ENCODE results near the gene ZC3HAV1L. TPM values are rescaled to one million over a fixed set of nuclear protein-coding genes. Genes with fewer than 3 reads are reported as not detected.
"Not testable (repeated sequence)": the region's sequence is repeated elsewhere in the genome, so short reads cannot be mapped to it uniquely, and the experiment has no call there.

Gene ZC3HAV1L
- total and polyA plus RNA-seq, 7 experiments from 2014 or later = 0.13 to 26.7 (median 0.59) TPM; not detected in 1

GRCh38 chr7:139078911-139079310, 43.1 kb upstream of the ZC3HAV1L start:
- H3K36me3 ChIP-seq (ENCODE audit: control insufficient read depth in 2 of 3, insufficient read depth in 3 of 3, low read length in 3 of 3) = peaks cover 44 to 90% (median 69%) of the 10 kb centered on the region in 3 experiments
- DNase-seq (no peak), ATAC-seq (no peak)
- H3K27me3 ChIP-seq (ENCODE audit: control insufficient read depth in 2 of 2, insufficient read depth in 2 of 2, low read length in 2 of 2) = no peaks in the 10 kb centered on the region
- Mint-ChIP-seq H3K27me3 (no peaks in the 10 kb centered on the region), H3K4me3 (peak overlapping the region; percentile 3 to 98 (median 61)), H3K9me3 (peaks cover 0 to 3% (median 0%) of the 10 kb centered on the region in 11 donors), H3K36me3 (peaks cover 23 to 71% (median 56%) of the 10 kb centered on the region in 5 donors), H3K27ac (peak overlapping the region; percentile 42 to 94 (median 87)), H3K4me1 (peaks cover 34 to 91% (median 81%) of the 10 kb centered on the region in 7 donors)
- POLR2A ChIA-PET = interaction anchor here (0.7 to 3.3 kb wide), 8 partner anchors 9 to 62 kb away, joined by 3 to 17 read pairs (median 4); no protein-coding TSS in a partner anchor
- no peak overlapping the region for H3K4me3 ChIP-seq (ENCODE audit: low read length)
- CTCF ChIA-PET = interaction anchor here (2.1 kb wide), 1 partner anchor 16 kb away, joined by 8 read pairs; no protein-coding TSS in a partner anchor
- no peaks in the 10 kb centered on the region for H3K9me3 ChIP-seq (ENCODE audit: control insufficient read depth in 2 of 3, low read length in 3 of 3)
- intact Hi-C loops (cut with micrococcal nuclease) = no loop called here
- H3K4me1 ChIP-seq (ENCODE audit: control insufficient read depth in 2 of 2, insufficient read depth in 2 of 2, low read length in 2 of 2) = peaks cover 15 to 66% of the 10 kb centered on the region in 2 donors
- peak overlapping the region; percentile 56 for H3K27ac ChIP-seq (ENCODE audit: low read depth, low read length)

GRCh38 chr7:139078399-139078798, 42.6 kb upstream of the ZC3HAV1L start:
- no peaks in the 10 kb centered on the region for H3K27me3 ChIP-seq (ENCODE audit: control insufficient read depth in 2 of 2, insufficient read depth in 2 of 2, low read length in 2 of 2)
- DNase-seq (no peak), ATAC-seq (no peak)
- no peak overlapping the region for H3K4me3 ChIP-seq (ENCODE audit: low read length)
- Mint-ChIP-seq H3K4me1 (peaks cover 34 to 91% (median 81%) of the 10 kb centered on the region in 7 donors), H3K27me3 (no peaks in the 10 kb centered on the region), H3K36me3 (peaks cover 20 to 71% (median 56%) of the 10 kb centered on the region in 5 donors), H3K4me3 (peak overlapping the region in 6 of 10 donors; percentile 0 to 98 (median 74)), H3K27ac (peak overlapping the region; percentile 35 to 94 (median 86)), H3K9me3 (peaks cover 0 to 3% (median 0%) of the 10 kb centered on the region in 11 donors)
- intact Hi-C loops (cut with micrococcal nuclease) = no loop called here
- peaks cover 18 to 68% of the 10 kb centered on the region in 2 donors for H3K4me1 ChIP-seq (ENCODE audit: control insufficient read depth in 2 of 2, insufficient read depth in 2 of 2, low read length in 2 of 2)
- H3K9me3 ChIP-seq (ENCODE audit: control insufficient read depth in 2 of 3, low read length in 3 of 3) = no peaks in the 10 kb centered on the region
- CTCF ChIA-PET = interaction anchor here (0.7 to 2.1 kb wide), 2 partner anchors 16 to 1180 kb away, joined by 3 to 8 read pairs; no protein-coding TSS in a partner anchor
- POLR2A ChIA-PET = interaction anchor here (0.7 to 3.3 kb wide), 8 partner anchors 9 to 62 kb away, joined by 3 to 17 read pairs (median 4); no protein-coding TSS in a partner anchor
- peaks cover 49 to 90% (median 71%) of the 10 kb centered on the region in 3 experiments for H3K36me3 ChIP-seq (ENCODE audit: control insufficient read depth in 2 of 3, insufficient read depth in 3 of 3, low read length in 3 of 3)
- H3K27ac ChIP-seq (ENCODE audit: low read depth, low read length) = peak overlapping the region; percentile 56

DNA sequence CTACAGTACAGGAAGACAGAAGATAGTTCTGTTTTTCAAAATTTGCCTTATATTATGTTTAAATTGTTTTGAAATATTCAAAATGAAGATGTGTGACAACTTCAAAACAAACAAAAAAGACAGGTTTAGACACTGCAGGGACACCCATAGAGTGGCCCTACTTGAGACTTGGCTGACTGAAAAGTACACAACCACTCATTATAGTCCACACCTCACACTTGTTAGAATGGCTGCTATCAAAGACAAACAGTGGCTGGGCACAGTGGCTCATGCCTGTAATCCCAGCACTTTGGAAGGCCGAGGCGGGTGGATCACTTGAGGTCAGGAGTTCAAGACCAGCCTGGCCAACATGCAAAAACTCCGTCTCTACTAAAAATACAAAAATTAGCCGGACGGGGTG, 41.9 kb upstream of the ZC3HAV1L start:
- H3K27me3 ChIP-seq (ENCODE audit: control insufficient read depth in 2 of 2, insufficient read depth in 2 of 2, low read length in 2 of 2); H3K9me3 Mint-ChIP-seq; H3K27me3 Mint-ChIP-seq; DNase-seq; H3K9me3 ChIP-seq (ENCODE audit: control insufficient read depth in 2 of 3, low read length in 3 of 3); H3K4me3 ChIP-seq (ENCODE audit: low read length); H3K27ac ChIP-seq (ENCODE audit: low read depth, low read length); ATAC-seq; intact Hi-C loops (cut with micrococcal nuclease): not testable (repeated sequence)
- Mint-ChIP-seq H3K4me3 (peak overlapping the region in 4 of 10 donors; percentile 23 to 98 (median 74)), H3K27ac (peak overlapping the region; percentile 42 to 94 (median 82)), H3K4me1 (peaks cover 32 to 91% (median 80%) of the 10 kb centered on the region in 7 donors), H3K36me3 (peaks cover 20 to 65% (median 51%) of the 10 kb centered on the region in 5 donors)
- CTCF ChIA-PET = interaction anchor here (0.7 to 3.5 kb wide), 4 partner anchors 14 to 1180 kb away, joined by 3 to 16 read pairs (median 6); no protein-coding TSS in a partner anchor
- Histone ChIP-seq H3K4me1 (ENCODE audit: control insufficient read depth in 2 of 2, insufficient read depth in 2 of 2, low read length in 2 of 2) (peaks cover 19 to 65% of the 10 kb centered on the region in 2 donors), H3K36me3 (ENCODE audit: control insufficient read depth in 2 of 3, insufficient read depth in 3 of 3, low read length in 3 of 3) (peaks cover 46 to 88% (median 66%) of the 10 kb centered on the region in 3 experiments)
- POLR2A ChIA-PET = interaction anchor here (1.1 to 2.5 kb wide), 7 partner anchors 8 to 33 kb away, joined by 3 to 10 read pairs (median 4); no protein-coding TSS in a partner anchor

DNA sequence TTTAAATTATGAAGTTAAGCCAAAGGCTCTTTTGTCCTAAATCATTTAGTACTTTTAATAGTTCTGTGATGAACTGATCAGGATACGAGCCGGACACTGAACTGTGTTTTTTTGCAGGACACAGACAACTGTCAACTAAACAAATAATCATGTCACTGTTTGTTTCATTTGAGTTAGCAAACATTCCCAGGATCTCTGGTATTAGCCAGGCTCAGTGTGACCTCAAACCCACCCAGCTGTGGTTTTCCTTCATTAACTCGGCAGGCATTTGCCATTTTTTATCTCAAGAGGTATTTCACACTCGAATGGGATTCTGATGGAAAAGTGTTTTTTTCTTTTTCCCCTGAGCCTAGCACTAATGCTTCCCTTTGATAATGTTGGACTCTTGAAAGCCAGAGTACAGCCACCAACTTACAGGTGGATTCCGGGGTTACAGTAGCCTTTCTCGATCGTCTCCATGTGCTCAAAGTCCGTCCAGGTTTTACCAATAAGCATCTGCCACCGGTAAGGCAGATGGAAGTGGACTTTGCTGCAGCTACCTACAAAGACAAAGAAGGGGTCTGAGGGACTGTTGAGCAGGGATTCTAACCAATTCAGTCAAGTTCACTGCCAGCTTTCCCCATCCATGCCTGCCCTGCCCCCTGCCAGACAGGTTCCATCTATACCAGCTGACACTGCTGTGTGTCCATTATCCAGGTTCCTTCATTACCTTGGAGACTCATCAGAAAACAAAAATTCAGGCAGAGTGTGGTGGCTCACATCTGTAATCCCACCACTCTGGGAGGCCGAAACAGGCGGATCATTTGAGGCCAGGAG, 40.2 kb upstream of the ZC3HAV1L start:
- Histone ChIP-seq H3K27ac (ENCODE audit: low read depth, low read length) (peak overlapping the region; percentile 22), H3K36me3 (ENCODE audit: control insufficient read depth in 2 of 3, insufficient read depth in 3 of 3, low read length in 3 of 3) (peaks cover 50 to 90% (median 55%) of the 10 kb centered on the region in 3 experiments), H3K27me3 (ENCODE audit: control insufficient read depth in 2 of 2, insufficient read depth in 2 of 2, low read length in 2 of 2) (no peaks in the 10 kb centered on the region), H3K4me1 (ENCODE audit: control insufficient read depth in 2 of 2, insufficient read depth in 2 of 2, low read length in 2 of 2) (peaks cover 16 to 63% of the 10 kb centered on the region in 2 donors), H3K4me3 (ENCODE audit: low read length) (no peak overlapping the region), H3K9me3 (ENCODE audit: control insufficient read depth in 2 of 3, low read length in 3 of 3) (no peaks in the 10 kb centered on the region)
- Mint-ChIP-seq H3K27me3 (no peaks in the 10 kb centered on the region), H3K4me1 (peaks cover 42 to 90% (median 80%) of the 10 kb centered on the region in 7 donors), H3K36me3 (peaks cover 22 to 72% (median 57%) of the 10 kb centered on the region in 5 donors), H3K9me3 (peaks cover 0 to 5% (median 0%) of the 10 kb centered on the region in 11 donors), H3K4me3 (peak overlapping the region in 1 of 10 donors; percentile 10), H3K27ac (peak overlapping the region in 8 of 9 donors; percentile 18 to 89 (median 60))
- POLR2A ChIA-PET = interaction anchor here (0.5 to 4.3 kb wide), 11 partner anchors 8 to 59 kb away, joined by 3 to 40 read pairs (median 8); a partner anchor contains a TSS
- ATAC-seq (no peak), DNase-seq (no peak)
- CTCF ChIA-PET = interaction anchor here (0.7 to 4.3 kb wide), 11 partner anchors 10 to 189 kb away, joined by 3 to 41 read pairs (median 9); no protein-coding TSS in a partner anchor
- intact Hi-C loops (cut with micrococcal nuclease) = loop anchor here (1.0 to 2.0 kb wide), 14 partner anchors 8 to 190 kb away; partner anchors contain the start of gene ZC3HAV1 (in 1 of the 2)

GRCh38 chr7:139075031-139075652, 39.3 kb upstream of the ZC3HAV1L start:
- ChIA-PET CTCF (interaction anchor here (0.8 to 4.3 kb wide), 16 partner anchors 9 to 188 kb away, joined by 3 to 41 read pairs (median 8); no protein-coding TSS in a partner anchor), POLR2A (interaction anchor here (0.5 to 4.3 kb wide), 20 partner anchors 9 to 317 kb away, joined by 3 to 40 read pairs (median 6); partner anchors contain the start of gene ZC3HAV1)
- peak; percentile 91 for ATAC-seq
- intact Hi-C loops (cut with micrococcal nuclease) = loop anchor here (1.0 to 2.0 kb wide), 14 partner anchors 9 to 189 kb away; partner anchors contain the start of gene ZC3HAV1 (in 1 of the 2)
- DNase-seq = peak; percentile 20 to 82 (median 76)
- Mint-ChIP-seq H3K27me3 (no peaks in the 10 kb centered on the region), H3K27ac (peak overlapping the region; percentile 73 to 92 (median 84)), H3K4me1 (peaks cover 37 to 81% (median 73%) of the 10 kb centered on the region in 7 donors), H3K36me3 (peaks cover 17 to 65% (median 50%) of the 10 kb centered on the region in 5 donors), H3K9me3 (peaks cover 0 to 3% (median 0%) of the 10 kb centered on the region in 11 donors), H3K4me3 (peak overlapping the region in 9 of 10 donors; percentile 45 to 77 (median 65))
- peaks cover 16 to 55% of the 10 kb centered on the region in 2 donors for H3K4me1 ChIP-seq (ENCODE audit: control insufficient read depth in 2 of 2, insufficient read depth in 2 of 2, low read length in 2 of 2)
- no peaks in the 10 kb centered on the region for H3K27me3 ChIP-seq (ENCODE audit: control insufficient read depth in 2 of 2, insufficient read depth in 2 of 2, low read length in 2 of 2)
- no peaks in the 10 kb centered on the region for H3K9me3 ChIP-seq (ENCODE audit: control insufficient read depth in 2 of 3, low read length in 3 of 3)
- H3K4me3 ChIP-seq (ENCODE audit: low read length) = no peak overlapping the region
- H3K36me3 ChIP-seq (ENCODE audit: control insufficient read depth in 2 of 3, insufficient read depth in 3 of 3, low read length in 3 of 3) = peaks cover 50 to 86% (median 54%) of the 10 kb centered on the region in 3 experiments
- H3K27ac ChIP-seq (ENCODE audit: low read depth, low read length) = peak overlapping the region; percentile 64

All from naive thymus-derived CD4-positive, alpha-beta T cell (primary cell).